Stimulated activated CD4-positive, alpha-beta T cell treated with anti-CD3 and anti-CD28 coated beads, Interleukin-2, amount 100 ng/mL, for 4 hours (primary cell): ENCODE data around the gene SYNRG.
A peak's percentile ranks its signal among the peaks of the same experiment; 100 is the strongest.
"Not testable (repeated sequence)": the region's sequence is repeated elsewhere in the genome, so short reads cannot be mapped to it uniquely, and the experiment has no call there.

ENCODE experiments used
- DNase-seq: peaks from one replicate; pipeline ENCODE4 v3.0.0-alpha.2; 2020; ENCODE audit warnings: low read depth

Gene SYNRG

GRCh38 chr17:37609170-37610040 is at the start of gene SYNRG:
TSS of gene SYNRG (minus strand) at chr17:37609418. CDS start at chr17:37609355, 63 bp downstream.
- peak; percentile 91 for DNase-seq

- no peak for DNase-seq
Measured at GRCh38 chr17:37657202-37657601, 48.0 kb upstream of the SYNRG start.

GRCh38 chr17:37651849-37652248 is 42.6 kb upstream of the SYNRG start:
- no peak for DNase-seq

GRCh38 chr17:37650419-37651003 is 41.3 kb upstream of the SYNRG start:
- DNase-seq, result no peak

- no peak for DNase-seq
Measured at GRCh38 chr17:37648555-37648954, 39.3 kb upstream of the SYNRG start.

DNA sequence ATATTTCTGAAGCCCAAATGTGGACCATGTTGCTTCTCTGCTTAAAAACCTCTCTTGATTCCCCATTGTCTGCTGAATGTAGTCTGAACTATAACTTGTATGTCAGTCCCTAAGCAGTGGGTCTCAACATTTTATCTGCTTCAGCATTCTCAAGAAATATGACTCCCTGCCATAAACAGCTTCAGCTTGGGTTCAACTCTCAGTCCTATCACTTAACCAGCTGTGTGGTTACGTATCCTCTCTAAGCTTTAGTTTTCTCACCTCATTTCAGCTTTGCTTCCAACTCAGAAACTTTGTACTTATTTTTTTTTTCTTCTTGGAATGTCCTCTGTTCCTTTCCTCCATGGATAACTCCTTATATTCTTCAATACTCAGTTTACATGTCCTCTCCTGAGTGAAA is 38.6 kb upstream of the SYNRG start:
- DNase-seq, result no peak

- DNase-seq, result no peak
Measured at GRCh38 chr17:37643869-37644268, 34.7 kb upstream of the SYNRG start.

GRCh38 chr17:37643118-37643766 is 34.0 kb upstream of the SYNRG start, which contains the start of gene DDX52:
TSS of gene DDX52 (minus strand) at chr17:37643446. CDS start at chr17:37643420, 26 bp downstream.
- peak; percentile 83 for DNase-seq

- DNase-seq, result no peak
Measured at GRCh38 chr17:37642681-37643080, 33.5 kb upstream of the SYNRG start.

DNA sequence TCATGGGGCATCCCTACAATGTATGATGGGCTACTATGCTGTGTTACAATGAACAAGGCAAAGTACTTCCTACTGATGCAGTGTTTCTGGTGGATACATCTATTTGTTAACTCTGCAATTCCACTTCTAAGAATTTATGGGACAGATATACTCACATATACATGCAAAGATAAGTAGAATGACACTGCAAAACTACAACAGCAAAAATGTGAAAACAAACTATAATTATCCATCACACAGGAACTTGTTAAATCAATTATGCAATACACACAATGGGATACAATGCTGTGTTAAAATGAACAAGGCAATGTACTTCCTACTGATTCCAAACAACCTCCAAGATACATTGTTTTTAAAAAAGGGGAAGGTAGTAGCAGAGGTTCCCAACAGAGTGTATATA is 30.8 kb upstream of the SYNRG start:
- no peak for DNase-seq

DNA sequence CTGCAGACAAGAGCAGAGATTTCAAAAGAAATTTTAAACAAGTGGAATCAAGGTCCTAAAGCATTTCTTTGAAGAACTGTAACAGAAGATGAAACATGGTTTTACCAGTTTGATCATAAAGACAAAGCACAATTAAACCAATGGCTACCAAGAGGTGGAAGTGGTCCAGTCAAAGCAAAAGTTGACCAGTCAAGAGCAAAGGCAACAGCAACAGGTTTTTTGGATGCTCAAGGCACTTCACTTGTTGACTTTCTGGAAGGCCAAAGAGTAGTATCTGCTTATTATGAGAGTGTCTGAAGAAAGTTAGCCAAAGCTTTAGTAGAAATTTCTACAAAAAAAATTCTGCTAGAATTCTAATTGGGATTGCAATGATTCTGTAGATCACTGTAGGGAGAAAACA is 28.7 kb upstream of the SYNRG start:
- no peak for DNase-seq

GRCh38 chr17:37616430-37616829 is 7.2 kb upstream of the SYNRG start:
- DNase-seq, result not testable (repeated sequence)

- no peak for DNase-seq
Measured at GRCh38 chr17:37614823-37615222, 5.6 kb upstream of the SYNRG start.

- DNase-seq, result no peak
Measured at GRCh38 chr17:37614391-37614790, 5.2 kb upstream of the SYNRG start.

GRCh38 chr17:37610971-37611370 is 1.8 kb upstream of the SYNRG start:
- DNase-seq, result no peak

- not testable (repeated sequence) for DNase-seq
Measured at GRCh38 chr17:37610041-37610420, 813 bp upstream of the SYNRG start.

DNA sequence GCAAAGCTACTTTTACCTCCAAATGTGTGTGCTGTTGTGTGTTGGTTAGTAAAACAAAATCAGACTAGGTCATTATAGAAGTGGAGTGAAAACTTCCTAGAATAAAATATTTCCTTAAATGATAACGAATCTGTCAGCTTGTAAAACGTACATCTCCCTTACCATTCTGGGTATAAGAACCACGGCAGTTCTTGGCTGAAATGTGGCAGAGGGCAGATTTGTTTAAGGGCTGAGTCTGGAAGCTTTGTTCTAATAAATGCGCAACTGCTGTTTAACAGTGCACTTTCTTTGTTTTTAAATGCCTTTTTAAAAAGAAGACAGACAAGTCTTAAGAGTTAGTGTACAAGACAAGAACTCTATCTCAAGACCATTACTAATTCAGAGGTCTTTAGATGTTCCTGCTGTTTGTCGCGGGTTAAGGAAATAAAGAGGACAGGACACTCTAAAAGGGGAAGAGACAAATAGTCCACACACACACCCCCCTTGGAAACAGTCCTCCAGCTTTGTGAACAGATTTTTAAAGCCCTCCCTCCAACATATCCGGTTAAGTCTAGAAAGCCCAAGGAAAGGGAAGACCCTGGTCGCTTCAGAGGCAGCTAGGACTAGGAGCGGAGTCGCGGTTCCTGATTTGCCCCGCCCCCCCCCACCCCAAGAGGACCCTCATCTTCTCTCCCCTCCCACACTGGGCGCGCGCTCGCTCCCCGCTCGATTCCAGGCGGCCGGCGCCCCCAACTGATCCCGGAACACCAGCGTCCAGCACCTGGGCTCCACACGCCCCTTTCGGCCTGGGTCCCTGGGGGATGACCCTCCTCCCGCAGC is 658 bp downstream of the SYNRG start:
- DNase-seq, result no peak

DNA sequence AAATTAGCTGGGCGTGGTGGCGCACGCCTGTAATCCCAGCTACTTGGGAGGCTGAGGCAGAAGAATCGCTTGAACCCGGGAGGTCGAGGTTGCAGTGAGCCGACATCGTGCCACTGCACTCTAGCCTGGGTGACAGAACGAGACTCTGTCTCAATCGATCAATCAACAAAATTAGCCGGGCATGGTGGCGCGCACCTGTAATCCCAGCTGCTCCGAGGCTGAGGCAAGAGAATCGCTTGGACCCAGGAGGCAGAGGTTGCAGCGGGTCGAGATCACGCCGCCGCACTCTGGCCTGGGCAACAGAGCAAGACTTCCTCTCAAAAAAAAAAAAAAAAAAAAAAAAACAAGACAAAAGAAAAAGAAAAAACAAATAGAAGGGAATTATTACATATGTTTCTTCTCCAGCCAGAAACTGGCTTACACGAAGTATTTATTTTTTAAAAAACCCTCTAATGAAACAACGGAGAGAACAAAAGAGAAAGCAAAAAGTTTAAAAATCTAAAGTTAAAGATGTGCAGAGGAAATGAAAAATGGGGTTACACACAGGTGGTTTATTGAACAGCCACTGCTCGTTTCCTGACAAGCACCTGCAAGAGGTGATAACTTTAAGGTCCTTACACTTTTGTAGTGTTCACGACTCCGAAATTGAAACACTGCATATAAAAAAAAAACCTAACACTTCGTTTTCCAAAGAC is 1.4 kb downstream of the SYNRG start:
- no peak for DNase-seq

DNA sequence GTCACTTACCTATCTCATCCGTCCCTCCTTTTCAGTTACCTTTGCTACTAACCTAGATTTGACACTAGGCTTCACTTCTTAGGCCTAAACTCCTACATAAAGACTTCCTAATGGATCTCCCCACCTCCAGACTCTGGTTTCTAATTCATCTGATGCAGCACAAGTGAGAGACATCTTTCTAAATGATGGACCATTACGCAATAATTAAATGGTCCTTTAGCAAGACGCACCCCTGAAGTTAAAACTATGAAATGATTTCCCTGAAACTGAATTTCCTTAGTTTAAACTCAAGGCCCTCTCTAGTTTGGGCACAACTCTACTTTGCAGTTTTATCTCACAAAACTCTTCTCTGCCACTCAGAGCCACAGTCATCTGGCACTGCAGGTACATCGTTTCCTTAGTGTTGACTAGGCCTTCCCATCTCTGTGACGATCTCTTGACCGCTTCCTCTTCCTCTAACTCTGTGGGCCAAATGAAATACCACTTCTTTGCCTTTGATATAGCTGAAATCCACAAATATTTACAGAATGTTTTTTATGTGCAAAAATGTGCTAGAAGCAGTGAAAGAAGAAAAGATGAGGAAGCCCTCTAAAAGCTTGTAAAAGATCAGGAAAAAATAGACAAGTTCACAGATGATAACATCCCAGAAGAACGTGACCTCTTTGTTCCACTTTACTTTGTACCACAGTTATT is 3.3 kb downstream of the SYNRG start:
- peak; percentile 12 for DNase-seq

GRCh38 chr17:37605081-37605480 is 4.1 kb downstream of the SYNRG start:
- no peak for DNase-seq

DNA sequence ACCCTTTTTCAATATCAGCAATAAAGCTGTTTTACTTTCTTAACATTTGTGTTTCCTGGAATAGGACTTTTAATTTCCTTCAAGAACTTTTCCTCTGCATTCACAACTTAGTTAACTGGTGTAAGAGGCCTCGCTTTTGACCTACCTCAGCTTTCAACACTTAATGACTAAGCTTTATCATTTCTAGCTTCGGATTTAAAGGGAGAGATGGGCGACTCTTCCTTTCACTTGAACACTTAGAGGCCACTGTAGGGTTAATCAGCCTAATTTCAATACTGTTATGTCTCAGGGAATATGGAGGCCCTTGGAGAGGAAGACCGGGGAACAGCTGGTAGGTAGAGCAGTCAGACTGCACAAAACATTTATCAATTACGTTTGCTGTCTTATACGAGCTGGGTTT is 4.7 kb downstream of the SYNRG start:
- DNase-seq, result no peak
